CD4-positive, alpha-beta T cell treated with Interleukin-10 for 1 hour (primary cell): ENCODE results near the gene OBI1.

Experiments used
- DNase-seq: peaks from one replicate; pipeline ENCODE4 v3.0.0-alpha.2; 2020

Gene OBI1

DNA sequence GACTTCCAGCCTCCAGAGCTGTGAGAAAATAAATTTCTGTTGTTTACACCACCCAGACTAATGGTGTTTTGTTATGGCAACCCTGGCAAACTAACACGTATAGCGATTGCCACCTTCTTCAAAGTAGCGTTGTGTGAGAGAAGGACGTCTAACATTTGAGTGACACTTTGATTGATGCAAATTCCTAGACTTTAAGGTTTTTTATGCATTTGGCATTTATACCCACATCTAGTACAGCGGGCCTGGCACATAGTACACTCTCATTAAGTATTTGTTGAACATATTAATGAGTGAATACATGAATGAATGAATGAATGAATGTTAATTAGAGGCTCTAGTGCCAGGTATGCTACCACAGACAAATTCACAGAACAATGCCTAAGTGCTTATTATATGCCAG lies 92.3 kb downstream of the OBI1 start:
- DNase-seq = no peak
